Immature natural killer cell (primary cell): ENCODE measurements around the gene INHA. TPM values are rescaled to one million over a fixed set of nuclear protein-coding genes. Genes with fewer than 3 reads are reported as not detected.

Source experiments
- DNase-seq, 3 donors: peaks; one replicate each; pipeline ENCODE4 v3.0.0; 2022; ENCODE audit warnings: mixed read lengths in 1 of 3
- H3K27ac Mint-ChIP-seq, 6 donors: one replicate each; pipeline ENCODE4 v1.8.0; 2020; ENCODE audit warnings: mixed read lengths in 6 of 6, mild to moderate bottlenecking in 5 of 6, inconsistent platforms in 4 of 6, moderate library complexity in 3 of 6
- H3K27me3 Mint-ChIP-seq, 3 donors: one replicate each; pipeline ENCODE4 v1.8.0; 2020 to 2021; ENCODE audit warnings: low read depth in 3 of 3, mild to moderate bottlenecking in 3 of 3, mixed read lengths in 3 of 3, moderate library complexity in 3 of 3, inconsistent platforms in 1 of 3
- H3K36me3 Mint-ChIP-seq, 3 donors: one replicate each; pipeline ENCODE4 v1.8.0; 2020; ENCODE audit warnings: mixed read lengths in 3 of 3, inconsistent platforms in 2 of 3, mild to moderate bottlenecking in 2 of 3
- H3K4me1 Mint-ChIP-seq, 2 donors: one replicate each; pipeline ENCODE4 v1.8.0; 2020; ENCODE audit warnings: inconsistent platforms in 2 of 2, mild to moderate bottlenecking in 2 of 2, mixed read lengths in 2 of 2, moderate library complexity in 1 of 2
- H3K4me3 Mint-ChIP-seq, 5 donors: one replicate each; pipeline ENCODE4 v1.8.0; 2020; ENCODE audit warnings: mild to moderate bottlenecking in 5 of 5, mixed read lengths in 5 of 5, inconsistent platforms in 3 of 5, moderate library complexity in 3 of 5
- H3K9me3 Mint-ChIP-seq, 6 donors: one replicate each; pipeline ENCODE4 v1.8.0; 2020; ENCODE audit warnings: mild to moderate bottlenecking in 6 of 6, mixed read lengths in 6 of 6, inconsistent platforms in 4 of 6, moderate library complexity in 3 of 6
- polyA plus RNA-seq, 3 donors: library from polyadenylated mRNA; unstranded; fragments of 300-500 nt; fragmentation: Illumina TruSeq; gene quantifications; one replicate each; pipeline ENCODE4 v1.2.3, GENCODE V29; 2021

INHA gene
- polyA plus RNA-seq: not detected

GRCh38 chr2:219572237-219573001 lies at the start of gene INHA:
Gene INHA (plus strand): TSS chr2:219572310. CDS start chr2:219572375, 65 bp downstream.
- no peak for DNase-seq
- peaks cover 3 to 33% (median 19%) of the 10 kb centered on the region in 3 donors for H3K27me3 Mint-ChIP-seq
- H3K36me3 Mint-ChIP-seq: no peaks in the 10 kb centered on the region
- H3K27ac Mint-ChIP-seq: no peak within 1 kb of the TSS
- H3K4me1 Mint-ChIP-seq: peaks cover 0 to 6% of the 10 kb centered on the region in 2 donors
- H3K4me3 Mint-ChIP-seq: peak within 1 kb of the TSS in 4 of 5 donors; percentile 4 to 66 (median 28)
- peaks cover 0 to 2% (median 0%) of the 10 kb centered on the region in 6 donors for H3K9me3 Mint-ChIP-seq

- peak overlapping the region in 2 of 5 donors; percentile 3 to 47 for H3K4me3 Mint-ChIP-seq
- no peaks in the 10 kb centered on the region for H3K9me3 Mint-ChIP-seq
- peaks cover 13 to 27% (median 24%) of the 10 kb centered on the region in 3 donors for H3K27me3 Mint-ChIP-seq
- DNase-seq: no peak
- H3K4me1 Mint-ChIP-seq: no peaks in the 10 kb centered on the region
- no peaks in the 10 kb centered on the region for H3K36me3 Mint-ChIP-seq
- no peak overlapping the region for H3K27ac Mint-ChIP-seq
Measured at GRCh38 chr2:219523031-219523671, 49.0 kb upstream of the INHA start.

- no peaks in the 10 kb centered on the region for H3K36me3 Mint-ChIP-seq
- DNase-seq: no peak
- H3K27ac Mint-ChIP-seq: no peak overlapping the region
- no peak overlapping the region for H3K4me3 Mint-ChIP-seq
- no peaks in the 10 kb centered on the region for H3K9me3 Mint-ChIP-seq
- H3K27me3 Mint-ChIP-seq: peaks cover 13 to 33% (median 23%) of the 10 kb centered on the region in 3 donors
- H3K4me1 Mint-ChIP-seq: no peaks in the 10 kb centered on the region
Measured at GRCh38 chr2:219524817-219525216, 47.3 kb upstream of the INHA start.

- Mint-ChIP-seq H3K4me3 (no peak overlapping the region), H3K4me1 (no peaks in the 10 kb centered on the region), H3K27me3 (peaks cover 15 to 37% (median 27%) of the 10 kb centered on the region in 3 donors)
Measured at GRCh38 chr2:219525533-219526232, 46.4 kb upstream of the INHA start.

GRCh38 chr2:219526320-219527075 lies 45.6 kb upstream of the INHA start:
- no peak for DNase-seq
- Mint-ChIP-seq H3K4me1 (no peaks in the 10 kb centered on the region), H3K4me3 (no peak overlapping the region), H3K36me3 (no peaks in the 10 kb centered on the region), H3K27ac (no peak overlapping the region), H3K27me3 (peaks cover 15 to 39% (median 21%) of the 10 kb centered on the region in 3 donors), H3K9me3 (peaks cover 0 to 2% (median 0%) of the 10 kb centered on the region in 6 donors)

More at GRCh38 chr2:219525533-219526232, 46.4 kb upstream of the INHA start:
- no peak overlapping the region for H3K27ac Mint-ChIP-seq
- no peak for DNase-seq
- no peaks in the 10 kb centered on the region for H3K36me3 Mint-ChIP-seq
- peaks cover 0 to 2% (median 0%) of the 10 kb centered on the region in 6 donors for H3K9me3 Mint-ChIP-seq

GRCh38 chr2:219527076-219527394 lies 45.1 kb upstream of the INHA start:
- Mint-ChIP-seq H3K27me3 (peaks cover 16 to 35% (median 18%) of the 10 kb centered on the region in 3 donors), H3K4me3 (no peak overlapping the region), H3K4me1 (no peaks in the 10 kb centered on the region), H3K36me3 (no peaks in the 10 kb centered on the region), H3K27ac (no peak overlapping the region), H3K9me3 (peaks cover 0 to 2% (median 0%) of the 10 kb centered on the region in 6 donors)
- no peak for DNase-seq

GRCh38 chr2:219527472-219527871 lies 44.6 kb upstream of the INHA start:
- Mint-ChIP-seq H3K36me3 (no peaks in the 10 kb centered on the region), H3K27me3 (peaks cover 15 to 34% (median 17%) of the 10 kb centered on the region in 3 donors), H3K4me1 (no peaks in the 10 kb centered on the region), H3K9me3 (peaks cover 0 to 2% (median 0%) of the 10 kb centered on the region in 6 donors), H3K4me3 (no peak overlapping the region), H3K27ac (no peak overlapping the region)
- no peak for DNase-seq

- no peak overlapping the region for H3K4me3 Mint-ChIP-seq
- H3K27ac Mint-ChIP-seq: no peak overlapping the region
Measured at GRCh38 chr2:219530048-219530963, 41.8 kb upstream of the INHA start.

GRCh38 chr2:219531639-219532377 lies 40.3 kb upstream of the INHA start:
- no peaks in the 10 kb centered on the region for H3K36me3 Mint-ChIP-seq
- DNase-seq: no peak
- H3K4me3 Mint-ChIP-seq: no peak overlapping the region
- H3K27ac Mint-ChIP-seq: no peak overlapping the region
- peaks cover 10 to 23% (median 15%) of the 10 kb centered on the region in 3 donors for H3K27me3 Mint-ChIP-seq
- no peaks in the 10 kb centered on the region for H3K4me1 Mint-ChIP-seq
- peaks cover 0 to 2% (median 0%) of the 10 kb centered on the region in 6 donors for H3K9me3 Mint-ChIP-seq

More at GRCh38 chr2:219530048-219530963, 41.8 kb upstream of the INHA start:
- no peaks in the 10 kb centered on the region for H3K36me3 Mint-ChIP-seq
- H3K27me3 Mint-ChIP-seq: peaks cover 10 to 24% (median 15%) of the 10 kb centered on the region in 3 donors
- DNase-seq: peak; percentile 71 to 78 (median 75)
- H3K9me3 Mint-ChIP-seq: peaks cover 0 to 2% (median 0%) of the 10 kb centered on the region in 6 donors
- no peaks in the 10 kb centered on the region for H3K4me1 Mint-ChIP-seq

- no peak overlapping the region for H3K27ac Mint-ChIP-seq
- H3K4me3 Mint-ChIP-seq: no peak overlapping the region
- no peak for DNase-seq
- peaks cover 8 to 23% (median 14%) of the 10 kb centered on the region in 3 donors for H3K27me3 Mint-ChIP-seq
- H3K36me3 Mint-ChIP-seq: no peaks in the 10 kb centered on the region
- no peaks in the 10 kb centered on the region for H3K4me1 Mint-ChIP-seq
- peaks cover 0 to 2% (median 0%) of the 10 kb centered on the region in 6 donors for H3K9me3 Mint-ChIP-seq
Measured at GRCh38 chr2:219532378-219532649, 39.8 kb upstream of the INHA start.

- Mint-ChIP-seq H3K27ac (no peak overlapping the region), H3K4me1 (no peaks in the 10 kb centered on the region), H3K4me3 (no peak overlapping the region), H3K27me3 (peaks cover 8 to 13% (median 8%) of the 10 kb centered on the region in 3 donors), H3K9me3 (peaks cover 0 to 2% (median 0%) of the 10 kb centered on the region in 6 donors), H3K36me3 (no peaks in the 10 kb centered on the region)
- no peak for DNase-seq
Measured at GRCh38 chr2:219533930-219534661, 38.0 kb upstream of the INHA start.

- Mint-ChIP-seq H3K4me1 (peaks cover 5 to 6% of the 10 kb centered on the region in 2 donors), H3K27me3 (peaks cover 2 to 4% (median 3%) of the 10 kb centered on the region in 3 donors), H3K4me3 (no peak overlapping the region), H3K27ac (no peak overlapping the region), H3K36me3 (no peaks in the 10 kb centered on the region), H3K9me3 (no peaks in the 10 kb centered on the region)
- DNase-seq: no peak
Measured at GRCh38 chr2:219536425-219536824, 35.7 kb upstream of the INHA start.
